ENCODE results near the gene CLRN3. TPM values are rescaled to one million over a fixed set of nuclear protein-coding genes. Genes with fewer than 3 reads are reported as not detected.

The CLRN3 gene
- total RNA-seq, 1 donor from 2014 or later = not detected

DNA sequence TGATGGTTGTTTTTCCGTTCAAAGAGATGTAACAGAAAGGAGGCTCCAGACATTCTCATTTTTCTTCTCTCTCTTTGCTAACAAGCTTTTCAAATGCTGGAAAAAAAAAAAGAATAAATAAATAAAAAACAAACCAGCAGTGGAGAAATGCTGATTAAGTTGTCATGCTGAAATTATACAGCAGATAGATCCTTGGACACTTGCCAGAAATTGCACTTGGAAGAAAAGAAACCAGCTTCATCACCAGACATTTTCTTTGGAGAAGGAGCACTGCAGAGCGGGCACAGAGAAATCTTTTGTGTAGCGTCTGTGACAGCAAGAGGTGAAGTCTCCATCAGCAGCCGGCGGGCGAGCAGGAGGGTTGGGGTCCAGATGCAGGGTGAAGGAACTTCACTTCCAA is 55.8 kb downstream of the CLRN3 start:
- ATAC-seq (ENCODE audit: low read depth) = no peak

DNA sequence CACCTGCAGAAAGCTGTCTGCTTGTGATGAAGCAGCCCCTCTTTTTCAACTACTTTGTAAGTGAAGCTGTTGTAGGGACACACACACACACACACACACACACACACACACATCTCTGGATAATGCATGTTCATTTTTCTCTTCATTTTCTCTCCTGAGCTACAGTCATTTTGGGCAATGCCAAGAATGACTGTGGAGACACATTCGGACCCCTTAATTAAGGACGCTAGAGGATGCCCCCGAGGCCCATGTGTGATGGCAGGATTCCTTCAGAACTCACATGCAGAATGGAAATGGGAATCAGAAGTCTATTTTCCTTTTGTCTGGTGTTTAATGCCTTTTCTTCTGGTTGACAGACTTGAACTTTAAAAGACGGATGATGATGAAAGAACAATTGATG is 56.6 kb downstream of the CLRN3 start:
- ATAC-seq (ENCODE audit: low read depth) (no peak), DNase-seq (no peak)
- ChIA-PET POLR2A (no interaction called here), CTCF (no interaction called here)
- H3K9me3 Mint-ChIP-seq = no peaks in the 10 kb centered on the region
- intact Hi-C loops (cut with micrococcal nuclease) = no loop called here
- no peaks in the 10 kb centered on the region for H3K4me1 Mint-ChIP-seq
- no peak overlapping the region for H3K27ac Mint-ChIP-seq
- H3K4me3 Mint-ChIP-seq = no peak overlapping the region
- peaks cover 20% of the 10 kb centered on the region for H3K27me3 Mint-ChIP-seq
- no peaks in the 10 kb centered on the region for H3K36me3 Mint-ChIP-seq (ENCODE audit: low read depth)
- TF ChIP-seq, protein P1, sequence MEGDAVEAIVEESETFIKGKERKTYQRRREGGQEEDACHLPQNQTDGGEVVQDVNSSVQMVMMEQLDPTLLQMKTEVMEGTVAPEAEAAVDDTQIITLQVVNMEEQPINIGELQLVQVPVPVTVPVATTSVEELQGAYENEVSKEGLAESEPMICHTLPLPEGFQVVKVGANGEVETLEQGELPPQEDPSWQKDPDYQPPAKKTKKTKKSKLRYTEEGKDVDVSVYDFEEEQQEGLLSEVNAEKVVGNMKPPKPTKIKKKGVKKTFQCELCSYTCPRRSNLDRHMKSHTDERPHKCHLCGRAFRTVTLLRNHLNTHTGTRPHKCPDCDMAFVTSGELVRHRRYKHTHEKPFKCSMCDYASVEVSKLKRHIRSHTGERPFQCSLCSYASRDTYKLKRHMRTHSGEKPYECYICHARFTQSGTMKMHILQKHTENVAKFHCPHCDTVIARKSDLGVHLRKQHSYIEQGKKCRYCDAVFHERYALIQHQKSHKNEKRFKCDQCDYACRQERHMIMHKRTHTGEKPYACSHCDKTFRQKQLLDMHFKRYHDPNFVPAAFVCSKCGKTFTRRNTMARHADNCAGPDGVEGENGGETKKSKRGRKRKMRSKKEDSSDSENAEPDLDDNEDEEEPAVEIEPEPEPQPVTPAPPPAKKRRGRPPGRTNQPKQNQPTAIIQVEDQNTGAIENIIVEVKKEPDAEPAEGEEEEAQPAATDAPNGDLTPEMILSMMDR (IDR thresholded peaks at IDR 0.05) = no peak

More for the DNA sequence above, 55.8 kb downstream of the CLRN3 start:
- DNase-seq = no peak
- TF ChIP-seq, protein P1 (IDR thresholded peaks at IDR 0.05) = no peak
- no peaks in the 10 kb centered on the region for H3K36me3 Mint-ChIP-seq (ENCODE audit: low read depth)
- H3K4me3 Mint-ChIP-seq = no peak overlapping the region
- peaks cover 20% of the 10 kb centered on the region for H3K27me3 Mint-ChIP-seq
- H3K9me3 Mint-ChIP-seq = no peaks in the 10 kb centered on the region
- no peaks in the 10 kb centered on the region for H3K4me1 Mint-ChIP-seq
- no peak overlapping the region for H3K27ac Mint-ChIP-seq
- ChIA-PET POLR2A (no interaction called here), CTCF (no interaction called here)
- intact Hi-C loops (cut with micrococcal nuclease) = no loop called here

DNA sequence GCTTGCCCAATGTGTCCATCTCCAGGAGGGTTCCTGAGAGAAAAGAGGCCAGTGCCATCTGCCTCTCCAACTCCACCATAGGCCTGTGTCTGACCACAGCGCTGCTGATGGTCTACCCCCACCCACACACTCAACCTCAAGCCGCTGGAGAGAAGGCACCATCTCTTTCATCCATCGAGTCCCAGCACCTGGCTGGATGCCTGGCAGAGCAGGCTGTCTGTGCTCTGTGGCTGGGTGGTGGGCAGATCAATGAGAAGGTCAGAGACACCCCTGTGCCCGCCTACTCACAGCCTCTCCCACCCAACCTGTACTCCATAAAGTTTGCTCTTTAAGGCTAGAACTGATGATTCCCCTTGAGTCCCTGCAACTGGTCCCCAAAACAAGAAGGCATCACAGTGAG is 58.0 kb downstream of the CLRN3 start:
- intact Hi-C loops (cut with micrococcal nuclease) = no loop called here
- H3K4me1 Mint-ChIP-seq = no peaks in the 10 kb centered on the region
- H3K36me3 Mint-ChIP-seq (ENCODE audit: low read depth) = no peaks in the 10 kb centered on the region
- TF ChIP-seq, protein P1 (IDR thresholded peaks at IDR 0.05) = no peak
- ATAC-seq (ENCODE audit: low read depth) = no peak
- no peak overlapping the region for H3K27ac Mint-ChIP-seq
- DNase-seq = no peak
- no peaks in the 10 kb centered on the region for H3K9me3 Mint-ChIP-seq
- CTCF ChIA-PET = no interaction called here
- H3K4me3 Mint-ChIP-seq = no peak overlapping the region
- H3K27me3 Mint-ChIP-seq = peaks cover 25% of the 10 kb centered on the region
- POLR2A ChIA-PET = no interaction called here

DNA sequence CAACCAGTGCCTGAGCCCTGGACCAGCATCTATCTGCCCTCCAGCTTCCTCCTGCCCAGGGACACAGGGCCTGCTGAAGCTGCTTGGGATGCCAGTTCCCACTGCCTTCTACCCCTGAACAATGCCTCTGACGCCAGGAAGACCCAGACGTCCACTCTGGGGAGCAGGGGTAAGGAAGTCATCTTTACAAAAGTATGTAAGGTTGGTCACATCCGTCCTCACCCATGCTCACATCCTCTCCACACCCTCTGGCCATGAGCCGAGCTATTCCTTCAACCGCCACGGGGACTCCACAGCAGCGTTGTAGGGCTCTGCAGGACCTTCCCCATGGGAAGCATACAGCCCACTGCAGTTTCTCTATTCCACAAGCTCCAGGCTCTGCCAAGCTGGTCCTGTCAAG is 58.5 kb downstream of the CLRN3 start:
- Mint-ChIP-seq H3K27me3 (peaks cover 25% of the 10 kb centered on the region), H3K36me3 (ENCODE audit: low read depth) (no peaks in the 10 kb centered on the region), H3K27ac (no peak overlapping the region), H3K9me3 (no peaks in the 10 kb centered on the region), H3K4me3 (no peak overlapping the region), H3K4me1 (no peaks in the 10 kb centered on the region)
- intact Hi-C loops (cut with micrococcal nuclease) = no loop called here
- ATAC-seq (ENCODE audit: low read depth) (no peak), DNase-seq (no peak)
- TF ChIP-seq, protein P1 (IDR thresholded peaks at IDR 0.05) = no peak
- ChIA-PET CTCF (no interaction called here), POLR2A (no interaction called here)

DNA sequence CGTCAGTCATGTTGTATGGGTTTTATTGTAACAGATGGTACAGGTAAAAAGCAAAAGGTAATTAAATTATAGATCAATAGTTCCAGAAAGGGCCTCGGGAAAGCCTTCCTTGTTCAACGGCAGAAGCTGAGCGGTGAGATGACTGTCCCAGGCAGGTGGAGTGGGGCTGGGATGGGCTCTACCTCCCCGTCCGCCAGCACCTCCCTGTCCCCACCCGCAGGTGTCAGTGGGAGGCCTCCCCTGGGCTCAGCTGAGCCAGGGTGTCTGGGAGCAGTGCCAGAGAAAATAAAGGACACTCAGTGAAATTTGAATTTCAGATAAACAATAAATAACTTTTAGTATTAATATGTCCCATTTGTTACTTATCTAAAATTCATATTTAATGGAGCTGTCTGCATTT is 58.9 kb downstream of the CLRN3 start:
- ChIA-PET CTCF (no interaction called here), POLR2A (no interaction called here)
- ATAC-seq (ENCODE audit: low read depth) = no peak
- TF ChIP-seq, protein P1 (IDR thresholded peaks at IDR 0.05) = no peak
- intact Hi-C loops (cut with micrococcal nuclease) = no loop called here
- DNase-seq = no peak
- H3K27ac Mint-ChIP-seq = no peak overlapping the region
- H3K36me3 Mint-ChIP-seq (ENCODE audit: low read depth) = no peaks in the 10 kb centered on the region
- H3K4me3 Mint-ChIP-seq = no peak overlapping the region
- peaks cover 24% of the 10 kb centered on the region for H3K27me3 Mint-ChIP-seq
- no peaks in the 10 kb centered on the region for H3K9me3 Mint-ChIP-seq
- H3K4me1 Mint-ChIP-seq = no peaks in the 10 kb centered on the region

All from activated B cell treated with CpG ODN at 0.5 μM for 24 hours (primary cell).